Measurements from ENCODE around the gene PRSS50. TPM values are rescaled to one million over a fixed set of nuclear protein-coding genes. Genes with fewer than 3 reads are reported as not detected.

Gene PRSS50
- total RNA-seq, 1 experiment from 2014 or later, result not detected

DNA sequence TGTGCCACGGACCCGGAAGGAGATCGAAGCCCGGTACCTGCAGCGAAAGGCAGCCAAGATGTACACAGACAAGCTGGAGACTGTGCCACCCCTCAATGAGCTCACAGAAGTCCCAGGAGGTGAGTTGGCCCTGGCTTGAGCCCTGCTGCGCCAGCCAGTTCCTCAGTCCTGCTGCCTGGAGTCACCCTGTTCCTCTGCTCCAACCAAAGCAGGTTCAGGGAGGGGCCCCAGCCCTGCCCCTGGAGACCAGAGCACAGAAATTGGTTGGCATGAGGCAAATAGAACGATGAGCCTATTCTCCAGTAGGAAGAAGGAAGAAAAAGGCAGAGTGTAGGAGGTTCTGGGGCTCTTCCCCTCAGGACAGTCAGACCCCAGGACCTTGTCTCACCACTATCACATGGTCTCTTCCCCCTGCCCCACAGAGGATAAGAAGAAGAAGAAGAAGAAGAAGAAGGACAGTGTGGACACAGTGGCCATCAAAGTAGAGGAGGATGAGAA lies 8.5 kb downstream of the PRSS50 start:
- H3K36me3 ChIP-seq (ENCODE audit: control insufficient read depth, insufficient read depth, low read length), result no peaks in the 10 kb centered on the region
- Mint-ChIP-seq H3K27me3 (ENCODE audit: insufficient read depth, unreplicated experiment) (no peaks in the 10 kb centered on the region), H3K4me3 (ENCODE audit: unreplicated experiment) (no peak overlapping the region), H3K9me3 (ENCODE audit: unreplicated experiment) (no peaks in the 10 kb centered on the region), H3K4me1 (ENCODE audit: low read depth, unreplicated experiment) (no peaks in the 10 kb centered on the region), H3K36me3 (ENCODE audit: insufficient read depth, unreplicated experiment) (no peaks in the 10 kb centered on the region), H3K27ac (ENCODE audit: unreplicated experiment) (no peak overlapping the region)
- TF ChIP-seq, protein P1, sequence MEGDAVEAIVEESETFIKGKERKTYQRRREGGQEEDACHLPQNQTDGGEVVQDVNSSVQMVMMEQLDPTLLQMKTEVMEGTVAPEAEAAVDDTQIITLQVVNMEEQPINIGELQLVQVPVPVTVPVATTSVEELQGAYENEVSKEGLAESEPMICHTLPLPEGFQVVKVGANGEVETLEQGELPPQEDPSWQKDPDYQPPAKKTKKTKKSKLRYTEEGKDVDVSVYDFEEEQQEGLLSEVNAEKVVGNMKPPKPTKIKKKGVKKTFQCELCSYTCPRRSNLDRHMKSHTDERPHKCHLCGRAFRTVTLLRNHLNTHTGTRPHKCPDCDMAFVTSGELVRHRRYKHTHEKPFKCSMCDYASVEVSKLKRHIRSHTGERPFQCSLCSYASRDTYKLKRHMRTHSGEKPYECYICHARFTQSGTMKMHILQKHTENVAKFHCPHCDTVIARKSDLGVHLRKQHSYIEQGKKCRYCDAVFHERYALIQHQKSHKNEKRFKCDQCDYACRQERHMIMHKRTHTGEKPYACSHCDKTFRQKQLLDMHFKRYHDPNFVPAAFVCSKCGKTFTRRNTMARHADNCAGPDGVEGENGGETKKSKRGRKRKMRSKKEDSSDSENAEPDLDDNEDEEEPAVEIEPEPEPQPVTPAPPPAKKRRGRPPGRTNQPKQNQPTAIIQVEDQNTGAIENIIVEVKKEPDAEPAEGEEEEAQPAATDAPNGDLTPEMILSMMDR (IDR thresholded peaks at IDR 0.05; ENCODE audit: insufficient read depth in 1 of 2, low read depth in 1 of 2, low read length in 1 of 2, severe bottlenecking in 1 of 2, unreplicated experiment in 1 of 2), result no peak
- BruUV-seq (replicated peaks), result no TSS peak
- no peak for DNase-seq
- no peaks in the 10 kb centered on the region for H3K27me3 ChIP-seq (replicated peaks; ENCODE audit: control insufficient read depth, insufficient read depth, low read length)
- CTCF ChIA-PET, result interaction anchor here (4.4 kb wide), 1 partner anchor 186 kb away, joined by 19 read pairs; no protein-coding TSS in a partner anchor
- H3K4me3 ChIP-seq (ENCODE audit: low read depth, low read length), result no peak overlapping the region
- peaks cover 10% of the 10 kb centered on the region for H3K4me1 ChIP-seq
- intact Hi-C loops (cut with micrococcal nuclease; ENCODE audit: unreplicated experiment), result loop anchor here (5.0 kb wide), 1 partner anchor 222 kb away; no protein-coding TSS in a partner anchor
- H3K9me3 ChIP-seq, result no peaks in the 10 kb centered on the region
- POLR2A ChIA-PET, result no interaction called here

DNA sequence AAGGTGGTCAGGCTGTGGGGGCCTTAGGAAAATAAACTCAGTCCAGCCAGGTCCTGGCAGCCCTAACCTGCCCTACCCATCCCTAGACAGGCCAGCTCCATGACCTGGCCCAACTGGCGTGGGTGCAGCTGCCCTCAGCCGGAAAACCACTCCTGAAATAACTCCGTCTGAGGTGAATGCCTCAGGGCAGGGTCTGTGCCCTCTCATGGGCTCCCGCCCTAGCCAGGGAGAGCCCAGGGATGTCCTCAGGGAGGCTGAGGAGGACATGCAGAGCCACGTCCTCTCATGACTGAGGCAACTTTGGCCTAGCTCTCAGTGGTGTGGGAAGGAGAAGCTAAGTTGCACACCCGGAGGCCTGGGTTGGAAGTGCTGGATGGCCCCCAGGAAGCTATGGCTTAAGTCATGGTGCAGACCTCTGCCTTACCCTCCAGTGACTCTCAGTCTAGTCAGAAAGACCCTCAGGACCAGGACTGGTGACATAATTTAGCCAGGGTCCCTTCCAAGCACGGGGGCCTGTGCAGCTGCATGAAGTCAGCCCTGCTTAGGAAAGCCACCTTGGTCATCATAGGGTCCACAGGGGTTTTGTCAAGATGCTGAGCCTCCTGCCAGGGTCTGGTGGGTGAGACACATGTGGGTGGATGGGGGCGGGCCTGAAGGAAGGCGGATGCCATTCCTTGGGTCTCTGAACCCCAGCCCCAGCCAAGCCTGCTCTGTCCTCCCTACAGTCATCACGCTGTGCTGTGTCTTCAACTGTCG lies 9.1 kb downstream of the PRSS50 start:
- peak in 1 of 2 experiments; percentile 23 for DNase-seq
- Histone ChIP-seq H3K27me3 (replicated peaks; ENCODE audit: control insufficient read depth, insufficient read depth, low read length) (no peaks in the 10 kb centered on the region), H3K4me3 (ENCODE audit: low read depth, low read length) (no peak overlapping the region), H3K9me3 (no peaks in the 10 kb centered on the region), H3K36me3 (ENCODE audit: control insufficient read depth, insufficient read depth, low read length) (no peaks in the 10 kb centered on the region), H3K4me1 (peaks cover 10% of the 10 kb centered on the region)
- Mint-ChIP-seq H3K4me3 (ENCODE audit: unreplicated experiment) (no peak overlapping the region), H3K36me3 (ENCODE audit: insufficient read depth, unreplicated experiment) (no peaks in the 10 kb centered on the region), H3K4me1 (ENCODE audit: low read depth, unreplicated experiment) (no peaks in the 10 kb centered on the region), H3K27me3 (ENCODE audit: insufficient read depth, unreplicated experiment) (no peaks in the 10 kb centered on the region), H3K9me3 (ENCODE audit: unreplicated experiment) (no peaks in the 10 kb centered on the region), H3K27ac (ENCODE audit: unreplicated experiment) (no peak overlapping the region)
- ChIA-PET CTCF (interaction anchor here (1.8 to 4.4 kb wide), 2 partner anchors 25 to 187 kb away, joined by 4 to 19 read pairs; no protein-coding TSS in a partner anchor), POLR2A (no interaction called here)
- BruUV-seq (replicated peaks), result no TSS peak
- intact Hi-C loops (cut with micrococcal nuclease; ENCODE audit: unreplicated experiment), result loop anchor here (5.0 kb wide), 1 partner anchor 221 kb away; no protein-coding TSS in a partner anchor
- TF ChIP-seq, protein P1 (IDR thresholded peaks at IDR 0.05; ENCODE audit: insufficient read depth in 1 of 2, low read depth in 1 of 2, low read length in 1 of 2, severe bottlenecking in 1 of 2, unreplicated experiment in 1 of 2), result no peak

DNA sequence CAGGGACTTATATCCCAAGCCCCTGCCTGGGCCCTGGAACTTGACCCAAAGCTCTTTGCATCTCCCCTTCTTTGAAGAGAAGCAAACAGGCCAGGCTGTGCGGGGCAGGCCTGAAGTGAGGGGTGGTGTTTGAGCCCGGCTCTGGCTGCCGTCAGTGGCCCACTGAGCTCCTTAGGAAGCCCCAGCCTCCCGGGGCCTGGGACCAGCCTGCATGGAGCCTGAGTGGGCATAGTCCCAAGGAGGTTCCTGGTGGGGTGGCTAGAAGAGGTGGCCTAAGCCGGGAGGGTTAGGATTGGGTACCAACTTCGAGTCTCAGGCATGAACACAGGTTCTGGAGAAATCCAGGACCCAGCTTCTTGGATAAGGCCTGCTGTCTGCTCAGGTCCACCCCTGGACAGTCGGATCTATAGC lies 10.1 kb downstream of the PRSS50 start:
- CTCF ChIA-PET, result interaction anchor here (1.8 to 4.4 kb wide), 2 partner anchors 26 to 188 kb away, joined by 4 to 19 read pairs; no protein-coding TSS in a partner anchor
- POLR2A ChIA-PET, result interaction anchor here (0.5 kb wide), 1 partner anchor 269 kb away, joined by 4 read pairs; no protein-coding TSS in a partner anchor
- no peak overlapping the region for H3K4me3 Mint-ChIP-seq (ENCODE audit: unreplicated experiment)

More for the DNA sequence above, 10.1 kb downstream of the PRSS50 start:
- Mint-ChIP-seq H3K9me3 (ENCODE audit: unreplicated experiment) (no peaks in the 10 kb centered on the region), H3K4me1 (ENCODE audit: low read depth, unreplicated experiment) (no peaks in the 10 kb centered on the region), H3K36me3 (ENCODE audit: insufficient read depth, unreplicated experiment) (no peaks in the 10 kb centered on the region), H3K27me3 (ENCODE audit: insufficient read depth, unreplicated experiment) (no peaks in the 10 kb centered on the region), H3K27ac (ENCODE audit: unreplicated experiment) (no peak overlapping the region)
- intact Hi-C loops (cut with micrococcal nuclease; ENCODE audit: unreplicated experiment), result loop anchor here (5.0 kb wide), 1 partner anchor 220 kb away; no protein-coding TSS in a partner anchor
- Histone ChIP-seq H3K36me3 (ENCODE audit: control insufficient read depth, insufficient read depth, low read length) (no peaks in the 10 kb centered on the region), H3K4me3 (ENCODE audit: low read depth, low read length) (no peak overlapping the region), H3K9me3 (no peaks in the 10 kb centered on the region), H3K27me3 (replicated peaks; ENCODE audit: control insufficient read depth, insufficient read depth, low read length) (no peaks in the 10 kb centered on the region), H3K4me1 (peaks cover 10% of the 10 kb centered on the region)
- DNase-seq, result peak in 1 of 2 experiments; percentile 22
- TF ChIP-seq, protein P1 (IDR thresholded peaks at IDR 0.05; ENCODE audit: insufficient read depth in 1 of 2, low read depth in 1 of 2, low read length in 1 of 2, severe bottlenecking in 1 of 2, unreplicated experiment in 1 of 2), result no peak
- no TSS peak for BruUV-seq (replicated peaks)
